A549 (cell line): Measurements from ENCODE around the gene LSP1.

Experiments
- CTCF ChIP-seq: fragments of >200 bp; sonication (Bioruptor Twin); formaldehyde crosslinking; IDR thresholded peaks from 3 replicates; pipeline ENCODE4 v1.5.1; 2016
- ELK1 ChIP-seq: fragments of 150-350 bp; IDR thresholded peaks from 2 replicates; pipeline ENCODE4 v1.6.1; 2014; ENCODE audit warnings: low read depth, mild to moderate bottlenecking, low read length
- FOSL2 ChIP-seq, 2 experiments: fragments of 450-650 bp in 1 of 2; fragments of >200 bp in 1 of 2; sonication (Bioruptor Twin) in 1 of 2; formaldehyde crosslinking; IDR thresholded peaks; 2 replicates each; pipeline versions ENCODE4 v1.5.0 to v1.6.1; 2016 to 2020; ENCODE audit warnings: mild to moderate bottlenecking in 1 of 2, moderate library complexity in 1 of 2
- JUN ChIP-seq, 2 experiments: fragments of >200 bp; sonication (Bioruptor Twin); formaldehyde crosslinking; IDR thresholded peaks; 2 replicates in 1 of 2; 3 replicates in 1 of 2; pipeline ENCODE4 v1.6.1; 2016 to 2017
- JUNB ChIP-seq: fragments of >200 bp; sonication (Bioruptor Twin); formaldehyde crosslinking; IDR thresholded peaks from 2 replicates; pipeline ENCODE4 v1.6.1; 2016
- KDM1A ChIP-seq: fragments of 200-600 bp; sonication (generic); IDR thresholded peaks from 2 replicates; pipeline ENCODE4 v1.6.1; 2016; ENCODE audit warnings: low read depth, mild to moderate bottlenecking
- MYC ChIP-seq: IDR thresholded peaks from 2 replicates; pipeline ENCODE4 v1.6.1; 2012; ENCODE audit warnings: mild to moderate bottlenecking, inconsistent platforms, low read length, improper control_type of control experiment, borderline replicate concordance
- PHF8 ChIP-seq: fragments of 200-600 bp; sonication (generic); IDR thresholded peaks from 2 replicates; pipeline ENCODE4 v1.6.1; 2016; ENCODE audit warnings: low read depth, mild to moderate bottlenecking, antibody characterized with exemption, moderate library complexity, borderline replicate concordance
- POLR2A ChIP-seq: IDR thresholded peaks from 2 replicates; pipeline ENCODE4 v1.6.1; 2012; ENCODE audit warnings: mild to moderate bottlenecking, low read length
- USF2 ChIP-seq: fragments of 450-650 bp; IDR thresholded peaks from 2 replicates; pipeline ENCODE4 v1.6.1; 2014; ENCODE audit warnings: antibody characterized with exemption
- ZNF302 ChIP-seq: fragments of 250-450 bp; sonication (Bioruptor Pico); IDR thresholded peaks from 2 replicates; pipeline ENCODE4 v1.9.0; 2021; ENCODE audit warnings: inconsistent platforms, mild to moderate bottlenecking, moderate library complexity

- TF ChIP-seq ELK1 (no peak), JUN (IDR thresholded peaks at IDR 0.05) (no peak), CTCF (no peak), PHF8 (no peak), POLR2A (no peak), JUNB (no peak), FOSL2 (IDR thresholded peaks at IDR 0.05) (no peak), FOSL2 (CRISPR knock-in tag; IDR thresholded peaks at IDR 0.05) (no peak), ZNF302 (CRISPR knock-in tag) (no peak), USF2 (no peak), MYC (no peak), KDM1A (no peak)
Measured at GRCh38 chr11:1938343-1939005, 85.6 kb downstream of the LSP1 start.
